Measurements from ENCODE around the gene ITGB8. TPM values are rescaled to one million over a fixed set of nuclear protein-coding genes. Genes with fewer than 3 reads are reported as not detected.

Gene ITGB8
- total and polyA plus RNA-seq, 9 of the 15 experiments (the other 6 are each of a cell fraction or from before 2014, with no cell fraction given) = under 0.01 to 0.03 (median 0.02) TPM; not detected in 6

- TF ChIP-seq REST (IDR thresholded peaks at IDR 0.05; ENCODE audit: borderline replicate concordance) (peak; percentile 32; the same call in 1 of the 2 replicates), REST (CRISPR knock-in tag; IDR thresholded peaks at IDR 0.05; ENCODE audit: low read depth) (no peak), CTCF (IDR thresholded peaks at IDR 0.05 in 2 of 3, conservative IDR thresholded peaks at IDR 0.05 in 1 of 3; ENCODE audit: insufficient read depth in 2 of 3, low read depth in 1 of 3, low read length in 3 of 3) (peak; percentile 21 to 49 (median 43); a peak in 4 of 6 replicates)
Observed at GRCh38 chr7:20343205-20343604, 12.5 kb downstream of the ITGB8 start (continued).
